ENCODE data around the gene TMEM235.

GRCh38 chr17:78252111-78252634 lies 20.7 kb downstream of the TMEM235 start:
- TF ChIP-seq EZH2 (IDR thresholded peaks at IDR 0.05), result no peak
- no peak for TF ChIP-seq POLR2AphosphoS5 (IDR thresholded peaks at IDR 0.05; ENCODE audit: borderline replicate concordance, low read depth, low read length)
- TF ChIP-seq FOXP2 (optimal IDR thresholded peaks at IDR 0.05; ENCODE audit: control extremely low read depth, extremely low read length, insufficient read depth), result no peak

Measured in SK-N-MC (cell line).